Keratinocyte (primary cell): ENCODE data around the gene CELF2. TPM values are rescaled to one million over a fixed set of nuclear protein-coding genes. Genes with fewer than 3 reads are reported as not detected.

ENCODE experiments used
- DNase-seq: peaks from one replicate; pipeline ENCODE4 v3.0.0-alpha.2; 2011; ENCODE audit warnings: low read depth, missing footprints, low spot score
- FAIRE-seq: peaks from 2 replicates; lab custom pipeline; 2011; peaks lifted over from hg19 to GRCh38; lab: Jason Lieb, UNC
- H2AFZ ChIP-seq: 2 replicates; pipeline ENCODE4 v1.6.0; 2012; ENCODE audit warnings: low read length, control low read depth, inconsistent platforms; ENCODE audit not compliant: control insufficient read depth
- H3K27ac ChIP-seq: 2 replicates; pipeline ENCODE4 v1.5.1; 2011; ENCODE audit warnings: low read length; ENCODE audit not compliant: control insufficient read depth, insufficient read depth
- H3K27me3 ChIP-seq: 3 replicates; pipeline ENCODE4 v1.6.0; 2011; ENCODE audit warnings: low read length; ENCODE audit not compliant: control insufficient read depth, insufficient read depth; ENCODE audit errors: extremely low read depth
- H3K36me3 ChIP-seq, 2 experiments: 2 replicates in 1 of 2; 3 replicates in 1 of 2; pipeline ENCODE4 v1.5.1; 2011; ENCODE audit warnings: low read length in 2 of 2, mild to moderate bottlenecking in 1 of 2; ENCODE audit not compliant: control insufficient read depth in 2 of 2, insufficient read depth in 2 of 2; ENCODE audit errors: extremely low read depth in 1 of 2
- H3K4me1 ChIP-seq: 3 replicates; pipeline ENCODE4 v1.5.1; 2011; ENCODE audit warnings: low read length; ENCODE audit not compliant: control insufficient read depth, insufficient read depth; ENCODE audit errors: extremely low read depth
- H3K4me2 ChIP-seq: 3 replicates; pipeline ENCODE4 v1.6.0; 2011; ENCODE audit warnings: low read depth, low read length; ENCODE audit not compliant: control insufficient read depth, insufficient read depth; ENCODE audit errors: extremely low read depth
- H3K4me3 ChIP-seq, 3 experiments: fragments of 200-600 bp in 1 of 3; sonication (generic) in 1 of 3; 2 replicates in 2 of 3; 3 replicates in 1 of 3; pipeline ENCODE4 v1.5.1; 2011 to 2016; ENCODE audit warnings: low read length in 3 of 3, mild to moderate bottlenecking in 3 of 3, control low read depth in 2 of 3, inconsistent platforms in 1 of 3, low read depth in 1 of 3, mixed read lengths in 1 of 3, mixed run types in 1 of 3, moderate library complexity in 1 of 3; ENCODE audit not compliant: control insufficient read depth in 2 of 3, insufficient read depth in 2 of 3; ENCODE audit errors: extremely low read depth in 1 of 3
- H3K79me2 ChIP-seq: 2 replicates; pipeline ENCODE4 v1.6.0; 2012; ENCODE audit warnings: low read length; ENCODE audit not compliant: control insufficient read depth, insufficient read depth
- H3K9ac ChIP-seq: 3 replicates; pipeline ENCODE4 v1.6.0; 2011; ENCODE audit warnings: low read length; ENCODE audit not compliant: control insufficient read depth, insufficient read depth; ENCODE audit errors: extremely low read depth
- H3K9me1 ChIP-seq: 3 replicates; pipeline ENCODE4 v1.6.0; 2011; ENCODE audit warnings: low read length; ENCODE audit not compliant: control insufficient read depth, insufficient read depth; ENCODE audit errors: extremely low read depth
- H3K9me3 ChIP-seq: 2 replicates; pipeline ENCODE4 v1.5.1; 2012; ENCODE audit warnings: low read depth, low read length; ENCODE audit not compliant: control insufficient read depth
- H4K20me1 ChIP-seq: 3 replicates; pipeline ENCODE4 v1.6.0; 2011; ENCODE audit warnings: low read length; ENCODE audit not compliant: control insufficient read depth, insufficient read depth; ENCODE audit errors: extremely low read depth
- CTCF ChIP-seq, 3 experiments: IDR thresholded peaks in 1 of 3; conservative IDR thresholded peaks in 1 of 3; optimal IDR thresholded peaks in 1 of 3; 2 replicates in 2 of 3; 3 replicates in 1 of 3; pipeline versions ENCODE3 to v1.5.1; 2011; ENCODE audit warnings: low read length in 3 of 3, mild to moderate bottlenecking in 3 of 3, moderate library complexity in 2 of 3, control low read depth in 1 of 3, inconsistent platforms in 1 of 3; ENCODE audit not compliant: insufficient read depth in 2 of 3; ENCODE audit errors: extremely low read depth in 1 of 3
- EZH2 ChIP-seq: IDR thresholded peaks from one replicate; pipeline ENCODE4 v1.6.1; 2012; ENCODE audit warnings: inconsistent platforms, mild to moderate bottlenecking, low read length, moderate library complexity
- dilution Hi-C: fragments of 300-500 bp; cut with MboI; formaldehyde crosslinking; loops from one replicate; pipeline ENCODE4 v1.7.0; 2020; ENCODE audit warnings: low sequenced_read_pairs; ENCODE audit not compliant: extremely low pct_ligation_motif_present
- polyA plus RNA-seq, 5 experiments: library from polyadenylated mRNA; depleted of rRNA in 3 of 5; stranded (reverse) in 3 of 5; stranded (forward) in 1 of 5; unstranded in 1 of 5; fragments of >200 nt; gene quantifications; 1 replicate in 1 of 5; 2 replicates in 3 of 5; 3 replicates in 1 of 5; pipeline versions ENCODE4 v1.2.1 to v1.2.3, GENCODE V29; 2011 to 2012; ENCODE audit warnings: missing spikeins in 2 of 5, low read depth in 1 of 5, low replicate concordance in 1 of 5

Gene CELF2
- polyA plus RNA-seq, 1 donor (not counting 4 experiments of a cell fraction or from before 2014, with no cell fraction given), result 9.8 TPM

DNA sequence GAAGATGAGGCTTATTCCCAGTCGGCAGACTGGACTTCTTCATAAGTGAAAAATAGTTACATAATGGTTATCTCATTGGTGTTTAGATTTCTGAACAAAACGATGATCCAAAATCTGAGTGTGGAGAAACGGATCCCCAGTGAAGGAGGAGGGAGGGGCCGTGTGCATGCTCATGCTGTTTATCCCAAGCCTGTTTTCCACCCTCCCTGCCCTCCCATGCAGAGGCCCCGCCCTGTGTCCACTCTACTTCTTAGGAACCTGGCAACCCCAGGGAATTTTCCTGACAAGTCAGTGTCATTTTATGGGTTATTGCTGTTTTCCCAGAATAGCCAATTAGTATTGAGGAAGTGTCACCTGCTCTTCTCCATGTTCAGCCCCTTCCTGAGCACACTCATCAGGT, 174.0 kb downstream of the CELF2 start:
- Histone ChIP-seq H3K4me1 (no peaks in the 10 kb centered on the region), H3K9me1 (no peaks in the 10 kb centered on the region), H3K4me2 (no peak overlapping the region), H3K4me3 (no peak overlapping the region), H3K79me2 (no peaks in the 10 kb centered on the region), H4K20me1 (no peaks in the 10 kb centered on the region), H3K9me3 (no peaks in the 10 kb centered on the region), H3K27ac (no peak overlapping the region), H3K9ac (no peak overlapping the region), H3K36me3 (no peaks in the 10 kb centered on the region), H3K27me3 (no peaks in the 10 kb centered on the region), H2AFZ (no peak overlapping the region)
- TF ChIP-seq EZH2 (no peak), CTCF (optimal IDR thresholded peaks at IDR 0.05 in 1 of 3, IDR thresholded peaks at IDR 0.05 in 1 of 3, conservative IDR thresholded peaks at IDR 0.05 in 1 of 3; ENCODE audit: extremely low read depth in 1 of 3, insufficient read depth in 2 of 3, low read length in 3 of 3) (no peak)
- DNase-seq (no peak), FAIRE-seq (no peak)
- dilution Hi-C loops, result no loop called here

- H3K4me3 ChIP-seq, result no peak overlapping the region
- H3K9me3 ChIP-seq, result no peaks in the 10 kb centered on the region
- no peak overlapping the region for H3K4me2 ChIP-seq
- H3K9ac ChIP-seq, result no peak overlapping the region
- FAIRE-seq (no peak), DNase-seq (no peak)
- no peaks in the 10 kb centered on the region for H4K20me1 ChIP-seq
- no peaks in the 10 kb centered on the region for H3K4me1 ChIP-seq
- H3K27ac ChIP-seq, result no peak overlapping the region
- no peaks in the 10 kb centered on the region for H3K27me3 ChIP-seq
- H3K36me3 ChIP-seq, result no peaks in the 10 kb centered on the region
- H3K9me1 ChIP-seq, result no peaks in the 10 kb centered on the region
- no peaks in the 10 kb centered on the region for H3K79me2 ChIP-seq
- TF ChIP-seq CTCF (optimal IDR thresholded peaks at IDR 0.05 in 1 of 3, IDR thresholded peaks at IDR 0.05 in 1 of 3, conservative IDR thresholded peaks at IDR 0.05 in 1 of 3; ENCODE audit: extremely low read depth in 1 of 3, insufficient read depth in 2 of 3, low read length in 3 of 3) (no peak), EZH2 (no peak)
- H2AFZ ChIP-seq, result no peak overlapping the region
- dilution Hi-C loops, result no loop called here
Observed at GRCh38 chr10:11192304-11193000, 174.8 kb downstream of the CELF2 start.
